ENCODE results near the gene GYPB.
"Not testable (repeated sequence)": the region's sequence is repeated elsewhere in the genome, so short reads cannot be mapped to it uniquely, and the experiment has no call there.

DNA sequence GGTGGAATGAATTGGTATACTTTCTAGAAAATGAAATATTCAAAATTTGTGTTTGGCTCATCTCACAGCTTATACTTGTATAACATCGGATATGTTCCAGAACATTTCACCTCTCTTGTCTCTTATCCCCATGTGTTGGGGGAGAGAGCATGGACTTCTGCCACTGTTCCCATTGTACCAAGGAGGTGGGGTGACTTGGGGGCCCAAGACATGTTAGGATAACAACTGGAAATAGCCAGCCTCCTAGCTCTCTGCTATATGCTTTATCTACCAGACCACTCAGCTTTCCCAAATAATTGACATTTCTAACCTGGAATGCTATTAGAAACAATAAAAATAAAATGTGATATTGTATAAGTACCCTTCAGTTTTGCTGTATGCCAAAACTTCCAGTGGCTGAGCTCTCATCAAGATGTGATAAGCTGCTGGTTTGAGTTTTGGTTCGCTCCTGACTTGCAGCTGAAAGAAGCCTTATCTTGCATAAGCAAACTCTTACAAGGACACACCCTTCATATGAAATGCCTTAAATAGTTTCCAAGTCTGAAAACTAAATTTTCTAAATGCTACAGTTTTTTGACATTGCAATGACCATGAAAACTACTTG is 12.9 kb downstream of the GYPB start:
- TF ChIP-seq, protein P1, sequence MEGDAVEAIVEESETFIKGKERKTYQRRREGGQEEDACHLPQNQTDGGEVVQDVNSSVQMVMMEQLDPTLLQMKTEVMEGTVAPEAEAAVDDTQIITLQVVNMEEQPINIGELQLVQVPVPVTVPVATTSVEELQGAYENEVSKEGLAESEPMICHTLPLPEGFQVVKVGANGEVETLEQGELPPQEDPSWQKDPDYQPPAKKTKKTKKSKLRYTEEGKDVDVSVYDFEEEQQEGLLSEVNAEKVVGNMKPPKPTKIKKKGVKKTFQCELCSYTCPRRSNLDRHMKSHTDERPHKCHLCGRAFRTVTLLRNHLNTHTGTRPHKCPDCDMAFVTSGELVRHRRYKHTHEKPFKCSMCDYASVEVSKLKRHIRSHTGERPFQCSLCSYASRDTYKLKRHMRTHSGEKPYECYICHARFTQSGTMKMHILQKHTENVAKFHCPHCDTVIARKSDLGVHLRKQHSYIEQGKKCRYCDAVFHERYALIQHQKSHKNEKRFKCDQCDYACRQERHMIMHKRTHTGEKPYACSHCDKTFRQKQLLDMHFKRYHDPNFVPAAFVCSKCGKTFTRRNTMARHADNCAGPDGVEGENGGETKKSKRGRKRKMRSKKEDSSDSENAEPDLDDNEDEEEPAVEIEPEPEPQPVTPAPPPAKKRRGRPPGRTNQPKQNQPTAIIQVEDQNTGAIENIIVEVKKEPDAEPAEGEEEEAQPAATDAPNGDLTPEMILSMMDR (IDR thresholded peaks at IDR 0.05) = not testable (repeated sequence)
- TF ChIP-seq POLR2A (IDR thresholded peaks at IDR 0.05) = not testable (repeated sequence)
